Ascending aorta (tissue), 2 donors: ENCODE results near the gene GARIN3. TPM values are rescaled to one million over a fixed set of nuclear protein-coding genes. Genes with fewer than 3 reads are reported as not detected.

Source experiments
- DNase-seq, 2 donors: peaks; one replicate each; pipeline ENCODE4 v3.0.0-alpha.2; 2019; ENCODE audit warnings: low spot score in 2 of 2
- H3K27ac ChIP-seq, 2 donors: fragments of 200-600 bp; sonication (generic); one replicate each; pipeline ENCODE4 v1.5.1; 2016 to 2017; ENCODE audit warnings: mild to moderate bottlenecking in 1 of 2
- H3K27me3 ChIP-seq: fragments of 200-600 bp; sonication (generic); one replicate; pipeline ENCODE4 v1.5.1; 2017
- H3K36me3 ChIP-seq, 2 donors: fragments of 200-600 bp; sonication (generic); one replicate each; pipeline ENCODE4 v1.5.1; 2016
- H3K4me1 ChIP-seq, 2 donors: fragments of 200-600 bp; sonication (generic); one replicate each; pipeline ENCODE4 v1.5.1; 2016 to 2017; ENCODE audit warnings: mild to moderate bottlenecking in 1 of 2
- H3K4me3 ChIP-seq, 2 donors: fragments of 200-600 bp; sonication (generic); one replicate each; pipeline ENCODE4 v1.5.1; 2016 to 2017; ENCODE audit warnings: mild to moderate bottlenecking in 1 of 2
- H3K9me3 ChIP-seq, 2 donors: fragments of 200-600 bp; sonication (generic); one replicate each; pipeline ENCODE4 v1.5.1; 2016
- intact Hi-C: fragments of 100-400 bp; cut with DNase I; formaldehyde crosslinking; loops from one replicate; pipeline ENCODE4 v1.15.1; 2023
- total RNA-seq: library from RNA; depleted of rRNA; stranded (reverse); fragments of >200 nt; gene quantifications from one replicate; pipeline ENCODE4 v1.1.0, GENCODE V29; 2016
- TF ChIP-seq, protein P1 (sequence below), 3 experiments: fragments of 200-600 bp in 2 of 3; fragments of 450-650 bp in 1 of 3; sonication (generic) in 2 of 3; IDR thresholded peaks; one replicate each; pipeline ENCODE4 v1.5.1; 2016 to 2019; ENCODE audit warnings: antibody characterized with exemption in 3 of 3, mild to moderate bottlenecking in 1 of 3, moderate library complexity in 1 of 3

GARIN3 gene
- total RNA-seq, 1 donor from 2014 or later, result not detected

DNA sequence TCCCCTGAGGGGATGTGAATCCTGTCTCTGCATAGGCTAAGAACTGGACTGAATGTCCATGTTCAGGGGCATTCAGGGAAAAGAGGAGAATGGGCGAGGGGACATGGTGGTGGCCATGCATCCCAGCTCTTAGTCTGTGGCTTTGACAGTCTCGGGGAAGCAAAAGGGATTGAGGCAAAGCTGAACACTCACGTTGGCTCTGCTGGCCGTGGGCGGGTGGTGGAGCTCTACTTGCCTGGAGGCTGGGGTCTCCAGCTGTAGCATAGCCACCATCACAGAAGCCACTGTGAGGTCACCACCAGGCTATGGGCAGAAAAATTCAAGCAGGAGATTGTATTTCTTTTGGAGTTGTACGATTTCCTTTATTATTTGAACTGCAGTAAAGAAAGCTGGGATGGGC lies 4.1 kb downstream of the GARIN3 start:
- no peaks in the 10 kb centered on the region for H3K4me1 ChIP-seq
- H3K27ac ChIP-seq, result no peak overlapping the region
- H3K36me3 ChIP-seq, result no peaks in the 10 kb centered on the region
- H3K4me3 ChIP-seq, result no peak overlapping the region
- TF ChIP-seq, protein P1, sequence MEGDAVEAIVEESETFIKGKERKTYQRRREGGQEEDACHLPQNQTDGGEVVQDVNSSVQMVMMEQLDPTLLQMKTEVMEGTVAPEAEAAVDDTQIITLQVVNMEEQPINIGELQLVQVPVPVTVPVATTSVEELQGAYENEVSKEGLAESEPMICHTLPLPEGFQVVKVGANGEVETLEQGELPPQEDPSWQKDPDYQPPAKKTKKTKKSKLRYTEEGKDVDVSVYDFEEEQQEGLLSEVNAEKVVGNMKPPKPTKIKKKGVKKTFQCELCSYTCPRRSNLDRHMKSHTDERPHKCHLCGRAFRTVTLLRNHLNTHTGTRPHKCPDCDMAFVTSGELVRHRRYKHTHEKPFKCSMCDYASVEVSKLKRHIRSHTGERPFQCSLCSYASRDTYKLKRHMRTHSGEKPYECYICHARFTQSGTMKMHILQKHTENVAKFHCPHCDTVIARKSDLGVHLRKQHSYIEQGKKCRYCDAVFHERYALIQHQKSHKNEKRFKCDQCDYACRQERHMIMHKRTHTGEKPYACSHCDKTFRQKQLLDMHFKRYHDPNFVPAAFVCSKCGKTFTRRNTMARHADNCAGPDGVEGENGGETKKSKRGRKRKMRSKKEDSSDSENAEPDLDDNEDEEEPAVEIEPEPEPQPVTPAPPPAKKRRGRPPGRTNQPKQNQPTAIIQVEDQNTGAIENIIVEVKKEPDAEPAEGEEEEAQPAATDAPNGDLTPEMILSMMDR (IDR thresholded peaks at IDR 0.05), result no peak
- DNase-seq, result no peak
- no peaks in the 10 kb centered on the region for H3K27me3 ChIP-seq
- no peaks in the 10 kb centered on the region for H3K9me3 ChIP-seq
- intact Hi-C loops, result no loop called here

DNA sequence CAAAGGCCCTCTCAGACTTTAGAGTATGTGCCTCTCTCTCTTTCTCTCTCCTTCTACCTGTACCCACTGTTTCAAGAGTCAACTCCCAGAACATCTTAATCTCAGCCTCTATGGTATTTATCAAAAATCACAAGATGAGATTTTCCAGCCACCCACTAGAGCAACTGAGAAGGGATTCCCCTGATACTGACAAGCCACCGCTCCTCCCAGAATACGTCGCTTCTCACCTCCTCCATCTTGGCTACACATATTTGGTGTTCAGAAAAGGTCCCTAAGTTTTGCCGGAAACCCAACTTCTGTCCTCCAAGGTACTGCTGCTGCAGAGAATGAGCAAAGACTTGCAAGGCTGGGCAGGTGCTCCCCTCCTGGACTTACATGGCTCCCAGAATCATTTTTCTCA lies 6.1 kb downstream of the GARIN3 start:
- Histone ChIP-seq H3K27ac (no peak overlapping the region), H3K36me3 (no peaks in the 10 kb centered on the region), H3K4me1 (no peaks in the 10 kb centered on the region), H3K27me3 (no peaks in the 10 kb centered on the region), H3K9me3 (no peaks in the 10 kb centered on the region), H3K4me3 (no peak overlapping the region)
- intact Hi-C loops, result no loop called here
- TF ChIP-seq, protein P1 (IDR thresholded peaks at IDR 0.05), result no peak
- no peak for DNase-seq

DNA sequence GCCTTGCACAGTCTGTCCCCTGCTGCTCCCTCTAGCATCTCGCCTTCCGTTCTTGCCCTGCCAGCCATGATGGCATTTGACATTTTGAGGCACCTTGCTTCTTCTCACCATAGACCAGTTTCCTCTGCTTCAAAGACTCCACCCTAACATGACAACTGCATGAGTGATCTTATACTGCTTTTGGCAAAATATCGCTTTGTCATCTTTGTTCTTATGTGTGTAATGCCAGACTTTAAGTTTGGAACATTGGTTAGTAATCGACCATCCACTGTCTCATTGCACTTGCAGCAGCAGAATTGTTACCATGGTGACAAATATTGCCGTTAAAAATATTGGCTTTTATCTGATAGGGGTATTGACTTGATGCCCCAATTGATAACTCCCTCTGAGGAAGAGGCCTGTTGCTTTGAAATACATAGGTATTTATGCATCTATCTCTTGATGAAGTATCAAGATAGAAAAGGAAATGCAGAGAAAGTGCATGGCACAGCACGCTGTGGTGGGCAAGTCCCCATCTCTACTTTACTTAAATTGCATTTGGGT lies 6.8 kb downstream of the GARIN3 start:
- no peaks in the 10 kb centered on the region for H3K9me3 ChIP-seq
- DNase-seq, result no peak
- no peaks in the 10 kb centered on the region for H3K36me3 ChIP-seq
- H3K27ac ChIP-seq, result no peak overlapping the region
- H3K27me3 ChIP-seq, result no peaks in the 10 kb centered on the region
- no peaks in the 10 kb centered on the region for H3K4me1 ChIP-seq
- intact Hi-C loops, result loop anchor here (2.0 kb wide), 1 partner anchor 162 kb away; no protein-coding TSS in a partner anchor
- TF ChIP-seq, protein P1 (IDR thresholded peaks at IDR 0.05), result no peak
- H3K4me3 ChIP-seq, result no peak overlapping the region

DNA sequence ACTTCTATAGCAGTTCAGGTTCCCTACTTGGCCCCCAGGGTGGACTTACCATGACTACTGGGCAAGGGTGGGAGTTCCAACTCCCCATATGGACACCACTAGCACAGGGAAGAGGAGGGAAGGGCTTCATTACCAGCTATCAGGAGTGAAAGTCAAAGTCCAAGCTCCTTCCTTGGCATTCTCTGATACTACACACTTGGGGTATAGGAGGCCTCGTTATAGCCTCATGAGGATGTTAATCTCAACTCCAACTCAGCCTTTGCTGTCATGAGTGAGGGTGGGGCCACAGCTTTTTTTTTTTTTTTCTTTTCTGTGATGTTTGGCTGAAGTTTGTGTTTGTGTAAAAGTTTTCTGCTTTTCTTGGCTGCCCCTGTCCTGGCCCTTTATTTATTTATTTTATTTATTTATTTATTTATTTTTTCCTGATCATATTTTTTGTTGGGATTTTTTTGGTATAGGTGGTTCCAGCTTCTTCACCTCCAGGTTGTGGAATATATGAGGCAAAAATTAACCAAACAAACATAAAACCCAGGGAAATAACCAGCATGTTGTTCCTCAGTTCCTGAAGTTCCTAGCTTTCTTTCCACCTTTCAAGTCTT lies 8.7 kb downstream of the GARIN3 start:
- Histone ChIP-seq H3K27me3 (no peaks in the 10 kb centered on the region), H3K4me3 (no peak overlapping the region), H3K9me3 (no peaks in the 10 kb centered on the region), H3K4me1 (no peaks in the 10 kb centered on the region), H3K36me3 (no peaks in the 10 kb centered on the region), H3K27ac (no peak overlapping the region)
- TF ChIP-seq, protein P1 (IDR thresholded peaks at IDR 0.05), result no peak
- intact Hi-C loops, result no loop called here
- no peak for DNase-seq

DNA sequence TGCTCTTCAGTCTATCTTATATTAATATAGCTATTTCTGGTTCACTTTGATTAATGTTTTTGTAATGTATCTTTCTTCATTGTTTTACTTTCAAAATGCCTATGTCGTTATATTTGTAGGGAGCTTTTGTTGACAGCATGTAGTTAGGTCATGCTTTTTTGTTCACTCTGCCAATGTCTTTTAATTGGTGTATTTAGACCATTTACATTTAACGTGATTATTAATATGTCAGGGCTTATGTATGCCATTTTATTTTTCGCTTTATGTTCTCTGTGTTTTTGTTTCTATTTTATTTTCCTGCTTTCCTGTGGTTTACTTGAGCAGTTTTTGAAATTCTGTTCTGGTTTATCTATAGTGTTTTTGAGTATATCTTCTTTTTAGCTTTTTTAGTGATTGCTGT lies 10.8 kb downstream of the GARIN3 start:
- TF ChIP-seq, protein P1 (IDR thresholded peaks at IDR 0.05), result no peak
- DNase-seq, result no peak

More for the DNA sequence above, 10.8 kb downstream of the GARIN3 start:
- no peaks in the 10 kb centered on the region for H3K27me3 ChIP-seq
- no peaks in the 10 kb centered on the region for H3K9me3 ChIP-seq
- H3K4me1 ChIP-seq, result no peaks in the 10 kb centered on the region
- H3K27ac ChIP-seq, result no peak overlapping the region
- intact Hi-C loops, result no loop called here
- H3K36me3 ChIP-seq, result no peaks in the 10 kb centered on the region
- no peak overlapping the region for H3K4me3 ChIP-seq
